Testis (tissue), 2 donors: ENCODE measurements around the gene PPFIBP1.

Experiments
- POLR2A ChIP-seq: fragments of 450-650 bp; IDR thresholded peaks from one replicate; pipeline ENCODE4 v1.6.1; 2017; ENCODE audit warnings: antibody characterized with exemption, mild to moderate bottlenecking, moderate library complexity
- TF ChIP-seq, protein P1 (sequence below), 3 experiments: fragments of 450-650 bp in 2 of 3; fragments of 200-600 bp in 1 of 3; sonication (generic) in 1 of 3; IDR thresholded peaks; one replicate each; pipeline ENCODE4 v1.5.1; 2016 to 2019; ENCODE audit warnings: antibody characterized with exemption in 3 of 3, mild to moderate bottlenecking in 2 of 3, moderate library complexity in 1 of 3

DNA sequence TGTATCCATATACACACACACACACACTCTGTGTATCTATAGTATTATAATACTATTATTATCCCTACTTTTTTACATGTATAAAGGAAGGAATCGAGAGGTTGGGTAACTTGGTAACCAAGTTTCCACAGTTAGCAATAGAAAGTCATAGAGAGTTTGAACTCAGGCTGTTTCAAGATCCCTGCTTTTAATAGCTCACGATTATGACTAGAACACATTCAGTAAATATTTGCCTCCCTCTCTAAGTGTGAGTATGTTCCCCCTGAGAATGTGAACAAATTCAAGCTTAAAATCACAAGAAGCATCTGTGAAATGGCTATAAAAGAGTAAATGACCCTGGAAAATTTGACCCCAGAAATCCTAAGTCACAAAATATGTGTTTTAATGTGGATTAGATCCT lies 161.3 kb downstream of the PPFIBP1 start:
- TF ChIP-seq, protein P1, sequence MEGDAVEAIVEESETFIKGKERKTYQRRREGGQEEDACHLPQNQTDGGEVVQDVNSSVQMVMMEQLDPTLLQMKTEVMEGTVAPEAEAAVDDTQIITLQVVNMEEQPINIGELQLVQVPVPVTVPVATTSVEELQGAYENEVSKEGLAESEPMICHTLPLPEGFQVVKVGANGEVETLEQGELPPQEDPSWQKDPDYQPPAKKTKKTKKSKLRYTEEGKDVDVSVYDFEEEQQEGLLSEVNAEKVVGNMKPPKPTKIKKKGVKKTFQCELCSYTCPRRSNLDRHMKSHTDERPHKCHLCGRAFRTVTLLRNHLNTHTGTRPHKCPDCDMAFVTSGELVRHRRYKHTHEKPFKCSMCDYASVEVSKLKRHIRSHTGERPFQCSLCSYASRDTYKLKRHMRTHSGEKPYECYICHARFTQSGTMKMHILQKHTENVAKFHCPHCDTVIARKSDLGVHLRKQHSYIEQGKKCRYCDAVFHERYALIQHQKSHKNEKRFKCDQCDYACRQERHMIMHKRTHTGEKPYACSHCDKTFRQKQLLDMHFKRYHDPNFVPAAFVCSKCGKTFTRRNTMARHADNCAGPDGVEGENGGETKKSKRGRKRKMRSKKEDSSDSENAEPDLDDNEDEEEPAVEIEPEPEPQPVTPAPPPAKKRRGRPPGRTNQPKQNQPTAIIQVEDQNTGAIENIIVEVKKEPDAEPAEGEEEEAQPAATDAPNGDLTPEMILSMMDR (IDR thresholded peaks at IDR 0.05): no peak
- no peak for TF ChIP-seq POLR2A
